ENCODE measurements around the gene ADGRB2.
"Not testable (repeated sequence)": the region's sequence is repeated elsewhere in the genome, so short reads cannot be mapped to it uniquely, and the experiment has no call there.

DNA sequence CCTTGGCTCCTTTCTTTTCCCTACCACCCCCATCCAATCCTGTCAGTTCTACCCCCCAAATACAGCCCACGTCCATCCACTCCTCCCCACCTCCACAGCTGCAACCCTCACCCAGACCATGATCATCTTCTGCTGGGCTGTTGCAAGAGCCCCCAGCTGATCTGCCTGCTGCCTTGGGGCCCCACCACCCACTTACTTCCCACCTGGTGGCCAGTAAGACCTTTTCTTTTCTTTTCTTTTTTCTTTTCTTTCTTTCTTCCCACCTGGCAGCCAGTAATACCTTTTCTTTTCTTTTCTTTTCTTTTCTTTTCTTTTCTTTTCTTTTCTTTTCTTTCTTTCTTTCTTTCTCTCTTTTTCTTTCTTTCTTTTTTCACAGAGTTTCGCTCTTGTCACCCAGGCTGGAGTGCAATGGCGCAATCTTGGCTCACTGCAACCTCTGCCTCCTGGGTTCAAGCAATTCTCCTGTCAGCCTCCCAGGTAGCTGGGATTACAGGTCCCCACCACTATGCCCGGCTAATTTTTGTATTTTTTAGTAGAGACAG lies 57.0 kb downstream of the ADGRB2 start:
- TF ChIP-seq, protein P1, sequence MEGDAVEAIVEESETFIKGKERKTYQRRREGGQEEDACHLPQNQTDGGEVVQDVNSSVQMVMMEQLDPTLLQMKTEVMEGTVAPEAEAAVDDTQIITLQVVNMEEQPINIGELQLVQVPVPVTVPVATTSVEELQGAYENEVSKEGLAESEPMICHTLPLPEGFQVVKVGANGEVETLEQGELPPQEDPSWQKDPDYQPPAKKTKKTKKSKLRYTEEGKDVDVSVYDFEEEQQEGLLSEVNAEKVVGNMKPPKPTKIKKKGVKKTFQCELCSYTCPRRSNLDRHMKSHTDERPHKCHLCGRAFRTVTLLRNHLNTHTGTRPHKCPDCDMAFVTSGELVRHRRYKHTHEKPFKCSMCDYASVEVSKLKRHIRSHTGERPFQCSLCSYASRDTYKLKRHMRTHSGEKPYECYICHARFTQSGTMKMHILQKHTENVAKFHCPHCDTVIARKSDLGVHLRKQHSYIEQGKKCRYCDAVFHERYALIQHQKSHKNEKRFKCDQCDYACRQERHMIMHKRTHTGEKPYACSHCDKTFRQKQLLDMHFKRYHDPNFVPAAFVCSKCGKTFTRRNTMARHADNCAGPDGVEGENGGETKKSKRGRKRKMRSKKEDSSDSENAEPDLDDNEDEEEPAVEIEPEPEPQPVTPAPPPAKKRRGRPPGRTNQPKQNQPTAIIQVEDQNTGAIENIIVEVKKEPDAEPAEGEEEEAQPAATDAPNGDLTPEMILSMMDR (conservative IDR thresholded peaks at IDR 0.05; ENCODE audit: low read length) = not testable (repeated sequence)
- not testable (repeated sequence) for TF ChIP-seq EZH2phosphoT487 (IDR thresholded peaks at IDR 0.05; ENCODE audit: borderline replicate concordance)

Data from Loucy (cell line).